ENCODE results near the gene FSTL4. TPM values are rescaled to one million over a fixed set of nuclear protein-coding genes. Genes with fewer than 3 reads are reported as not detected.

FSTL4 gene
- total RNA-seq, 1 experiment from 2014 or later, result not detected

DNA sequence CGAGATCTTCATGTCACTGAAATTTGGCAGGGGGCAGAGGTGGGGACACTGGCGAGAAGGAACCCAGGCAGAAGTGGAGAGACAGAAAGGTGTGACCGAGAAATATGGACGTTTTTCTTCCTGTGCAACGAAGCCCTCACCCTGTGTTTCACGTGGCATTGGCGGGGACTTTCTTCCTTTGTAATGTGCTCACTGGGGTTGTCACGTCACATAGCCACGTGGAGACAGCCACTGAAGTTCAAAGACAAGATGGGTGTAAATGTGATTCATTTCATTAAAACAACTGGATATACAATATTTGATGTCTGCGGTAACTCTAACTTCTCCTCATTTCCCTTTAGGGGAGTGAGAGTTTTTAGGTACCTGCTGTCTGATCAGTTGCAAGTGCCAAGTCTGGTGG, 225.7 kb downstream of the FSTL4 start:
- DNase-seq (ENCODE audit: low read depth), result no peak

DNA sequence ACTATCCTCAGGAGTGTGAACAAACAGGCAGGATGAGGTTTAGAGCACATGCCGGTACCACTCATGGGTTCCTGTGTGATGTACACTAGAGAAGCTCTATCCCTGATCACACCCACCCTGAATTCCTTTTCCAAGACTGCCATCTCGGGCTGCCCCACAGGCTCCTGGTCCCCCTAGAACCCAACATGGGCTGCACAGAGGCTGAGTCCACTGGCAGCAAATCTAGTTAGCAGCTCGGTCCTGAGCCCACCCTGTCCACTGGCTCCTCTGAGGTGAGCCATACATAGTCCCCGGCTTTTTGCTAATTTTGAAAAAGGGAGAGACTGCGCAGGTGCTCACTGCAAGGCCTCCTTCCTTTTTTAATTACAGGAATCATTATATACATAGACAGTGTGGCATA, 227.0 kb downstream of the FSTL4 start:
- no peak for DNase-seq (ENCODE audit: low read depth)

DNA sequence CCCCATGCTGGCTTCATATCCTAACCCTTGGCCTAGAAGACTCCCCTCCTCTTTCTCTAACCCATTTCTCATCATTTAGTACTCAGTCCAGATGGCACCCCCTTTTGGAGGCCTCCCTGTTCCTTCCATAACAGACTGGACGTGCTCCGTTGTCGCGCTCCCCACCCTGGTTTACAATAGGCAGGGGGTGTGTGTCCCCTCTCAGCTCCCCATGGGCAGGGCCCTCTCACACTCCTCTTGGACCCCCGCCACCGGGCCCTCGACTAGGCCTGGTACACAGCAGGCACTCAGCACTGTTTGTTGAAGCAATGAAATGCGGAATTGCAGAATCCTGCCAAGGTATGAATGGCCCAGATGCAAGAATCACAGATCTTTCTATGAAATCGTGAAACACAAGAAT, 227.4 kb downstream of the FSTL4 start:
- no peak for DNase-seq (ENCODE audit: low read depth)

DNA sequence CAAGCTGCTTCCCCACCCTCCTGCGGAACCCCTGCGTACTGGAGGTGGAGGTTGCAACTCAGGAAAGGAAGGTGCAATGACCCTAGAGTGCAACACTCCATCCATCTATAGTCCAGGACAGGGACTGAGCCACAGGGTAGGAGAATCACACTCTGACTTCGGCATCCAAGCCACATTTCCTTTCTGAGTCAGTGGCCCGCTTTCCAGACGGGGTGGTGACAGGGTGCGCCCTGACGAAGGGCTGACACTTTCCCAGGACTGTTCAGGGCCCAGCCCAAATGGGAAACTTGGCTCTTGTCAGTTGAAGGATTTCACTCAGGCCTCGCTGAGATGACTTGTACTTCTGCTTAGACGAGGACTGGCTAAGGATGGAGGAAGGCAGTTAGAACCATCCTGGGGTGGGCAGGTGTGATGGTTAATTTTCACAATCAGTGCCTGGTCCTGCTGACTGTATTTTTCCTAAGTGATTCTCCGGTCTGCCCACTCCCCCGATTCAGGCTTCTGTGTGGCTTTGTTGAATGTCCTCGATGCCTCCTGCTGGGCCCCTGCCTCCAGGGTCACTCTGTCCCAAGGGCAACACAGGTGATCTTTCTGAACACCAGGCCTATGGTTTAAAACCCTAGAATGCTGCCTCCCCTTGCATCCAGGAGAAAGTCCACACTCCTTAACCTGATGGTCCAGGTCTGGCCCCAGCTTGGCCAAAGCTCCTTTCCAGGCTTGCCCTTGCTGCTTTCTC, 228.1 kb downstream of the FSTL4 start:
- DNase-seq (ENCODE audit: low read depth), result no peak

DNA sequence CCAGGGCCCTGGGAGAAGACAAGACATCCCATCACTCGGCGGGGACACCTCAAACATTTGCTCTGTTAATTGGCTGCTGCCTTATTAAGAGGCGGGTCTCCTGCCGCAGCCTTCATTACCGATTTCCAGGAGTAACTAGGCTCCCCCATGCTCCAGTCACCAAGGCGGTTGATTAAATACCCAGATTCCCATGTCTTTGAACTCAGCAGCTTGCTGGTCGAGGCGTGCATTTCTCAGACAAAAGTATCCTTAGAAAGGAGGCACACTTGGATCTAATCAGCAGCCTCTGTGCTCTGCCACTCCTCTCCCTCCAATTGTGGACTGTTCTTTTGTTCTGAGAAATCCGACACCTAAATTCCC, 228.8 kb downstream of the FSTL4 start:
- DNase-seq (ENCODE audit: low read depth), result no peak

DNA sequence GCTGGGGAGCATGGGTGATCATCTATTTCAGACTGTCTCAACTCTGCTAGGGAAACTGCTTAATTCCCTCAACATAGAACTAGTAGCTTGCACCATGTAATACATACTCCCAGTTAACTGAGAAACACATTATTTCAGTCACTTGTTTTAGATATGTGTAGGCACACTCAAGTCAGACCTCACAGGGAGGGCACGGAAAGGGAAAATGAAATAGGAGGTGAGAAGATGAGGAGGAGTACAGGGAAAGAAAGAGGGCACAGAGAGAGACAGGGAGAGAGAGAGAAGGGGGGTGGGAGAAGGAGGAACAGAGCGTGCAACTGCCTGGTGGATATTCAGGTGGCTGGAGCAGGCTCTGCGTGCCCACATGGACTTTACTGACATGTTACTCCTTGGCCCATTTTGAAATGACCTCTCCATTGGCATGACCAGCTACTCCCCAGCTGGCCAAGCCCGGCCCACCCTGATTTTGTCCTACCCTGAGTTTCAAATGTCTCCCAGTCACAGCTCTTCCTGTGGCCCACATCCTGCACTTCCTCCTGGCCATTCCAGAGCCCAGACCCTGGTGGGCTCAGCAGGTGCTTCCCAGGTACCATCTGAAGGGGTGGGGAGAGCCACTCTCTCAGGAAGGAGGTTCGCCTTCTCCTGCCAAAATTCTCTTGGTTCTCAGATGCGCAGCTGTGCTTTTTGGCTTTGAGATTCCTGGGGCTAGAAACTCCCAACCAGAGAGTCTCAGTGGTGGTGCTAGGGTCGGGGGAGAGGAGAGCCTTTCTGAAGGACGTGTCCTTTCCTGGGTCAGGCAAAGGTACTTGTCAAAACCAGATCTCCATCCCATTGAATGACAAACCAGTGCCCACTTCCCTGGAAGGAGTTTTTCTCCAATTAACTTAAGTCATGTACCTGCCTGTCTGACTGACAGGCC, 229.4 kb downstream of the FSTL4 start:
- no peak for DNase-seq (ENCODE audit: low read depth)

DNA sequence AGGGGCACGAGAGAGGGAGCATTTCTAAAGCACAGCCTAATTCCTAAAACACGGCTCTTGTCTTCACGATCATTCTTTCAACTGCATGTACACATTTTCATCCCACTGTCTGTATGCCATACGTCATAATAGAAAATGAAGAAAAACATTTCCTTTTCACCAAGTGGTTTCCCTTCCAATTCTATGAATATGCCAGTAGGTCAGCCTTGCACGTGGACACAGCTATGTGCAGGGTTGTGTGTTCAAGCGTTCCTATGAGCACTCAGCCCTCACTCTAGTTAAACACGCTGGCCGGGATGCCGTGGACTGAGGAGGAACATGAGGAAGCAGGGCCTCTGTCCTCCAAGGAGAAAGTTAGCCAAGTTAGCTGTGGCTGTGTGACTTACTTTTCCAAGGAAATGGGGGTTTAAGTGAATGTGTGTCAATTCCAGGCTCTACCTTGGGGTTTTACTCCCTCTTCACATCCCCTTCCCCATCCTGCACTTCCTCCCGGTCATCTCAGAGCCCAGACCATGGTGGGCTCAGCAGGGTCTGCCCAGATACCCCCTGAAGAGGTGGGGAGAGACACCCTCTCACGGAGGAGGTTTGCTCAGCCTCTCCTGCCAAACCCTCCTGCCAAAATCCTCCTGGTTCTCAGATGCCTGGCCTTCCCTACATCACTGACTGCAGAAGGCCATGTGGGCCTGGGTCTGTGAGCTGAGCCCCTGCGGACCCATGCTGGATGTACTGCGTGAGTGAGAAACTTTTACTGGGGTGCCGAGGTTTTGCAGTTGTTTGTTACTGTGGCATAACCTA, 230.6 kb downstream of the FSTL4 start:
- no peak for DNase-seq (ENCODE audit: low read depth)

DNA sequence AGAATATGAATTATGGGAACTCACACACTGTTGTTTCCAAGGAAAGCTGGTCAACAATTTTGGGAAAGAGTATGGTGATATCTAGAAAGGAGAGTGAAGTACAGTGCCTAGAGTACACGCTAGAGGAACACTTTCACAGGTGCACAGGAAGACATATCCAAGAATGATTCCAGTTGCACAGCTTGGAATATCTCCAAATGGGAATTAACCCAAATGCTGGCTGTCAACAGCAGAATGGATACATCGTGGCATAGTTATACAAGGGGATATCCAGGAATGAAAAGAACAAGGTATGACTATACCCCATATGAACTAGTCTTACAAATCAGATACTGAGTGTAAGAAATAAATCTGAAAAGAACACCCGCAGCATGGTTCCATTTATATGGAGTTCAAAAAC, 231.3 kb downstream of the FSTL4 start:
- no peak for DNase-seq (ENCODE audit: low read depth)

DNA sequence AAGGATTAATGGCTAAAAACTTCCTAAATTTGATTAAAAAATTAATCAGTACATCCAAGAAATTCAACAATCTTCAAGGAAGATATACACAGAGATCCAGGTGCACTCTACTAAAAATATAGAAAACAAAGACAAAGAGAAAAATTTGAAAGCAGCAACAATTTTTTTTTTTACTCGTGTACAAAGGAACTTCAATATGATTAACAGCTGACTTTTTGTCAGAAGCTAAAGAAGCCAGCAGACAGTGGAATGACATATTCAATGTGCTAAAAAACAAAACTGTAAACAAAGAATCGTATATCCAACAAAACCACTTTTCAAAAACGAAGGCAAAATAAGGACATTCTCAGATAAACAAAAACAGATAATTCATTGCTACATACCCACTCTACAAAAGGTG, 234.6 kb downstream of the FSTL4 start:
- no peak for DNase-seq (ENCODE audit: low read depth)

DNA sequence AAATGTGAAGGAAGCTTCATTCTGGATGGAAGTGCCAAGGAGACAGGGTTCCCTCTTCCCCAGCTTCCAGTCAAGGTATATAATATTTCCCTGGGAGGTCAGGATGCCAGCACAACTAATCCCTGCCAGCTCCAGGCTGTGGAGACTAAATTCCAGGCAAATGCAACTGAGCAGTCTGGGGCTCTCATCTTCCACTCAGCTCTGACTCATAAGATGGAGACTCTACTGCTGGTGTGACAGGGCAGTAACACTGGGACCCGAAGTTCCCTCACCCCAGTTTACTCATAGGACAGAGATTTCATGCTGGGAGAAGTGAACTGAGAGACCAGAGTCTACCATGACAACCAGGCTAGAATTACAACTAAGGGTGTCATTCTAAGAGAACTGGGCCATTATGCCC, 235.4 kb downstream of the FSTL4 start:
- DNase-seq (ENCODE audit: low read depth), result no peak

DNA sequence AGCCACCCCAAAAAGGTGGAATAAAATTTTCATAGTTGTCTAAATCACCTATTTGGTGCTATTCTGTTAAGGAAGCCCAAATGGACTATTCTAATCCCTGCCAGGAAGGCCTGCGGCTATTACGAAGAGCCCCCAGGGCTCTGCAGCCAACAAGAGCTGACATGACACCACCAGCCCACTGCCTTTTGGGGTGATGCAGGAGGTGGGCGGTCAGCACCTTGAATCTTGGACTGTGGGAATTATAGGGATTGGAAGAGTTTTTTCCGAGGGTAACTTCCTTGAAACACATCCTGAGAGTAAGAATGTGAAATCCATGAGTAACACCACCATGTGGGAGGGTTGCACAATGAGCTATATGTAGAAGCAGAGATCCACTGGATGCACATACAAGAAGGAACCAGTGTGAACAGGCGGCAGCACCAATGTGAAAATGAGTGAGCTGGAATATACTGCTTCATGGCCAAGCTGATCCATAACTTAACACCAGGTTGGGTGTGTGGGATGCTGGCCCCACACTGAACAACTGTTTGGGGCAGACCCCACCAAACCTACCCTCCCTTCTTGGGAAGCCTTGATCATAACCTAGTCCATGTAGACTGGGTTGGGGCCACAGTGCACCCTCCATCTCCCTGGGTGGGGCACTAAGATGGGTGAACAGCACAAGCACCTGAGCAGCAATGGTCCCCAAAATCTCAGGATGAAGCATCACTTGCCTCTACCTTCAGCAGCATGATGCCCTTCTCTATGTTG, 239.0 kb downstream of the FSTL4 start:
- DNase-seq (ENCODE audit: low read depth), result no peak

DNA sequence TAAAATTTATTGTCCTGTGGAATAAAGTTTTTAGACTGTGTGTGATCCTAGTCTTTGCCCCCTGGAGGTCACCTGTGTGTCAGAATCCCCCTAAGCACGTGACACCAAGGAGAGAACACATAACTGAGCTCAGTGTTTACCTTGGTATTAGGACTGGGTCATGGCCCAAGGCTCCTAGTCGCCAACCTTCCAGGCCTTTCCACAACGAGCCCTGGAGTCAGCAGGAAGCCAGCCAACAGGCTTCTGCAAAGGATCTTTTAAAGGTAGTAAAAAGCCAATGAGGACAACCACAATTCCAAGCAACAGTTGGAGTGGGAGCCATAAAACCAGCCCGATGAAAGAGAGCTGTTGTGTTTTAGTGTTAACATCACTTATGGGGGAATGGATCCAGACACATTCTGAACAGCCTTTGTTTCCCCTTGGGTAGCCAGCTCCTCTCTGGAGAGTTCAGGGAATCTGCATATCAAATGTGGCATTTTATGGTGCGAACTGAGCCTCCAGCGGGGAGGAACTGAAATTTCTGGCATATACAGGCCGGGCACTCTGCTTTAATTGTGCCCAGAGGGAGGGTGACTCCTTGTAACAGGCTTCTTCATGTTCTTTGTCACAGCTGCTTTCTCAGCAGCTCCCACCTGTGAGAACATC, 239.9 kb downstream of the FSTL4 start:
- no peak for DNase-seq (ENCODE audit: low read depth)

DNA sequence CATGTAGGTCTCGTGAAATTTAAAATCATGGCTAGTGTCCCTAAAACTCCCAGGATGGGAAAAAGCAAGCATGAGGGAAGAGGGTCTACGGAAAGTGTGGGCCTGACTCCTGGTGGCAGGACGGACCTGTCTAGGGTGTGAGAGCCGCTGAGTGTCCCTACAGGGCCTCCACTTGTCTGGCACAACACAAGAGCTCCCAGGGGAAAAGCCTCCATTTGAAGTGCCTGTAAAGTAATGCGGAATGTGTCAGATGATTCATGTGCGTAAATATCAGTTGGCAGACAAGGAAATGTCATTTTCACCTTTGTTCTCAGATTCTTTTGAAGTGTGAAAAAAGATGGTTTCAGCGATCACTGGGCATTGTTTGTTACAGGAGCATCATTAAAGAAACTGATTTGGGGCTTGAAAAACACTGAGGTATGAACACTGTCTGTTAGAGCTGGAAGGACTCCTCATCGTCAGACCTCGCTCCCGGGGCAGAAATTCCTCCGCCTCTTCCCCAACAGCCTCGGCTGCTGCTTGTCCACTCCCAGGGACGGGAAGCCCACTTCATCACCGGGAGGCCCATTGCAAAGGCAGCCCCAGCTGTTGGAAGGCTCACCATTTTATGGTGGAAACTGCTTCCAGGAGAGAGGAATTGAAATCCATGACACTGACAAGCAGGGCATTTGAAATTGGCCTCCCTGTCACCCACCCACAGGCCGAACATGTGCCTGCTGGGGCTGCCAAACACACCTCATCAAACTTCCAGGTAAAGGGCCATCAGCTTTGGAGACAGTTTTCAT, 240.8 kb downstream of the FSTL4 start:
- no peak for DNase-seq (ENCODE audit: low read depth)

DNA sequence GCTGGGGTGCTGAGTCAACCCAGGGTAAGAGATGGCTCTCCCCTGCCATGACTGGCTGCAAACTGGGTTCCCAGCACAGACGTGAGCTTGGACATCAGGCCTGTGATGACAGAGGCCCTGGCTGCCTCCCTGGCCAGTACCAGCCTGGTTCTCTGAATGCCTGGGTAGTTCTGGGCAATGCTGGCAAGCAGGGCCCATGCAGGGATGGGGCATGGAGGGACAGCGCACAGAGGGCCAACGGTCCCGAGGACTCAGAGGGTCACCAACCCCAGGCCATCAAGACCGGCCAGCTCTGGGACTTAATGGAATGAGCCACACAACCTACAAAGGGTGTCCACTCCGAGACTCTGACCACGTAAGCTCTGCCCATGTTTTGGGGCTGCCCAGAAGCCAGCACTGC, 241.4 kb downstream of the FSTL4 start:
- no peak for DNase-seq (ENCODE audit: low read depth)

DNA sequence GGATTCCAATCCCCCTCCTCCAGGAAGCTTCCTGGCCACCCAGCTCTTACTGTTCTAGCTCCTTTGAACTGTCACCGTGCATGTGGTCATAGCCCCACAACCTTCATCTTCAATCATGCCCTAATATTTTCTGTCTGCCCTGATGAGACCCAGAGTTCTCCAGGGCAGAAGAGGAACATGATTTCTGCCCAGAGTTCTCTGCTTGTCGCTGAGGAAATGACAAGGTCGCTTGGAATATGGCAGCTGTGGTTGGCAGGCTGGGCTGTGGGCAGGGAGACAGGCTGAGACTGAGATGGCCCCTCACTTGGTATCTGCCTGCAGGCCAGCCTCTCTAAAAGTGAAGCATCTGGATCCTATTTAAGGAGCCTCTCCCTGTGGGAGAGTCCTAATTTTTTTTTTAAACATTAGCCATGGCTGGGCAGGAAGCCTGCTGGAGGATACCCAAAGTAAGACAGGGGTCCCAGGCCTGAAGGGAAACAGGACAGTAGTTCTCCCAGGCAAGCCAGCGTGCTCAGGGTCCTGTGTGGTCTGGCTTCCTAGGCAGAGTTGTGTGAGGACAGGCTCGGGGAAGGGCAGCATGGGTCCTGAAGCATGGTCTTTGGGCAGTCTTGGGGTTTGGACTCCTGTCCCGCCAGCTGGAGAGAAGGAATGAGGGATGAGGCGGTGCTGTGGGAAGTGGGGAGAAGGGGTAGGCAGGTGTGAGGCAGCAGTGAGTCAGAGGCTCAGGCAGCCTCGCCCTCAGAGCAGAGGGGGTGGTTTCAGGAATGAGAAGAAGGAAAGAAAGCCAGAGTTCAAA, 242.1 kb downstream of the FSTL4 start:
- DNase-seq (ENCODE audit: low read depth), result peak; percentile 4

DNA sequence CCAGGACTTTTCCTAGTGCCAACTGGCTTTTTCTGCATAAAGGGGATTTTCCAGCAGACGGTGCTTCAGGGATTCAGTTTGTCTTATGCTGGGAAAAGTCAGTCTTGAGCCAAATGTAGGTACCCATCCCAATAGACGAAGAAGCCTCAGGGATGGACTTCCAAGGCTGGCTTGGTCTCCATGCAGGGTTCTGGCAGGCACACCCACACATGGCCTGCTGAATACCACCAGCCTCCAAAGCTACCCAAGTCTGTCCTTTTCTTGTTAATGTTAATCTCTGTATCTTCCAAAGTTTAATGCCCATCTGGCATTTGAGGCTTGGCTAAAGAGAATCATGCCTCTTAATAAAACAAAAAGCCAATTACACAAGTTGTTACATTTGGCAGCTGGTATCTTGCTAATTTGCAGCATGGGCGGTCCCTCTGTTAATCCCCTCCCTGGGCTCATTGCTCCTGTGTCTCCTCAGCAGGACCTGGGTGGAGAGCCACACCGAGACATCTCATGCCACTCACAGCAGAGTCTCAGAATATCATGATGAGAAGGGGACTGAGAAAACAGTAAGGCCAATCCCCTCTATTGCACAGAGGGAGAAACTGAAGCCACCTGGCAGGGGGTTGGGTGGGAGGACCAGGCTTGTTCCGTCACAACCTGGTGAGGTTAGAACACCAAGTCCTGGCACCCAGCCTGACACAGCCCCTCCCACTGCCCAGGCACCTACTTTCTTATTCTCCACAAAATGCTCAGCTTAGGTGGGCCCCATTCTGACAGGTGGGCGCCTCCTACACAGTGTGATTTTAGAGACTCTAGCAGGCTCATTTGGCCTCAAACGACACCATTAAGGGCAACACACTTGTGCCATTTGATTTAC, 243.2 kb downstream of the FSTL4 start:
- no peak for DNase-seq (ENCODE audit: low read depth)

DNA sequence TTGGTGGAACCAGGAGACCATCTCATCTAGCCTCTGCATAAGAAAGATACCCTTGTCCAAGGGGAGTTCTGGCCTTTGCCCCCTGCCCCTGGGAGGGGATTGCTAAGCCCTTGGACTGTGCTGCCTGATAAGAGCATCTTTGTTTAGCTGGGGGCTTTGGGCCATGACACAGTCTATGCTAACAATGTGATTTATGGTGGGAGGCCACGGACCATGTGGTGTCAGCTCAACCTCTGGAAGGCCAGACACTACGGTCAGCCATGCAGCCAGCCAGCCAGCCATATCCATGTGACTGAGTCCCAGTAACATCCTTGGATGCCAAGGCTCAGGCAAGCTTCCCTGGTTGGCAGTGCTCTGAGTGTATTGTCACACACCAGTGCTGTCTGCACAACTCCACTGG, 244.4 kb downstream of the FSTL4 start:
- DNase-seq (ENCODE audit: low read depth), result no peak

DNA sequence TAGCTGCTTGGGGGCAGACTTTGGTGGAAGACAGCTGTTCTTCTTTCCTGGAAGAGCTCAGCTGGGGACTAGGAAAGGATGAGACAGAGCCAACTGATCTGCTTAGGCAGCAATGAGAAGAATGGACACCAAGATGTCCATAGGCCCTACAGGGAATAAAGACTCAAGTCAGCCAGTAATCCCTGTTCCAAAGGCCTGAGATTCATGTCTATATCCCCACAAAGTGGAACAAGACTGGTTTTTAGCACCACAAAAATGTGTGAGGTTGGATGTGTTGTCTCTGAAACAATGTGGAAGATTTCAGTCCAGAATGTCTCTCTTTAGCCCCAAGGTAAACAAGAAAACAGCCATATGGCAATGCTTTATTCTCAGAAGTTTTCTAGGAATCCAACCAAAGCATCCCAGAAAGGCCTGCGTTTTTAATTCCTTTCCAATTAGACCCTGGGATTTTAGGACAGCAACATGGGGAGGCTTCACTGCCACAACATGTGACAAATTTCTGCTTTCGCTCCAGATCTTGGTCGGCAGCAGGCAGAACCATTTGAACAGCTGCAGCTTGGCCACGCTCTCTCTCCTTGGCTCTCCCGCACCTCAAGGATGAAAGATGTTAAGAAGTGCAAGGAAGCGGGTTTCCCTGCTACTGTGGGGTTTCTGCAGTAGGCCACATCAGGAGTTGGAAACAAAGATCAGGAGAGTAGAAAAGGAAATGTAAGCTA, 245.1 kb downstream of the FSTL4 start:
- no peak for DNase-seq (ENCODE audit: low read depth)
